ENCODE measurements around the gene SMOC2. TPM values are rescaled to one million over a fixed set of nuclear protein-coding genes. Genes with fewer than 3 reads are reported as not detected.
A peak's percentile ranks its signal among the peaks of the same experiment; 100 is the strongest.
"Not testable (repeated sequence)": the region's sequence is repeated elsewhere in the genome, so short reads cannot be mapped to it uniquely, and the experiment has no call there.

Gene SMOC2
- total RNA-seq, 4 donors from 2014 or later, result 45.8 to 382 (median 160) TPM

DNA sequence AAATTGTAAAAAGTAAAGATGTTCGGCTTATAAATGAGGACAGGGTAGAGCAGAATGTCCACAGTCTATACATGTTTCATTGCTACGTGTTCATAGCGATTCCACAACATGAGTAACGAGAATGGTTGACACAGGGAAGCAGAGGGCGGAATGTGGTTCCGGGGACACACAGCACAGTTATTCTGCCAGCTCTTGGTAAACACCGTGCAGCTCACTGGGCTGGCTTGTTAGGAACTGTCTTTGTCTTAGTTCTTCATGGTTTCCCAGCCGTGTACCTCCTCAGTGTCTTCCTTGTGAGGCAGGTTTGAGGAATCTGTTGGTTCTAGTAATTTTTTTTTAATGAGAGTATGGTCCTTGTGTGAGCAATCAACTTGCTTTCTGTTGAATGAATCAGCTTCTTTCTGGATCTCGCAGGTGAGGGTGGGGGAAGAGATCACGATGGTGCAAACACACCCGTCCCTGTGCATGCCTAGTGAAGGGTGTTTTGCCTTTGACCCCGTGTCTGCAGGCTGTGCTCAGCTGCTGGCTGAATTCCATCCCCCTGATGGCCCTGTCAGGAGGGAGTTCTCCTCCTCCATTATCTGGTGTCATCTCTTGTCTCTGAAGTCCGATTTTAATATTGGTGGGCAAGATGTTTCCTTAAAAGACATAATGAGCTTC, 168.2 kb downstream of the SMOC2 start:
- Histone ChIP-seq H3K4me3 (no peak overlapping the region), H3K27ac (no peak overlapping the region), H3K4me1 (no peaks in the 10 kb centered on the region), H3K9me3 (no peaks in the 10 kb centered on the region), H3K27me3 (no peaks in the 10 kb centered on the region), H3K36me3 (peaks cover 0 to 19% of the 10 kb centered on the region in 2 donors)
- 78 to 81% methylated on average over 10 to 11 of the region's 13 CpGs for WGBS, 2 donors (ENCODE audit: low coverage in 1 of 2)
- ATAC-seq, result no peak
- TF ChIP-seq POLR2AphosphoS5 (IDR thresholded peaks at IDR 0.05), result no peak

GRCh38 chr6:168609914-168610490, 169.0 kb downstream of the SMOC2 start:
- WGBS, 2 donors (ENCODE audit: low coverage in 1 of 2), result 45 to 84% methylated on average over 7 to 8 of the region's 9 CpGs
- no peaks in the 10 kb centered on the region for H3K4me1 ChIP-seq
- TF ChIP-seq POLR2A (IDR thresholded peaks at IDR 0.05) (no peak), POLR2AphosphoS5 (IDR thresholded peaks at IDR 0.05) (peak; percentile 77)
- no peaks in the 10 kb centered on the region for H3K27me3 ChIP-seq
- H3K4me3 ChIP-seq, result no peak overlapping the region
- no peaks in the 10 kb centered on the region for H3K9me3 ChIP-seq
- no peak overlapping the region for H3K27ac ChIP-seq
- H3K36me3 ChIP-seq, result peaks cover 0 to 18% of the 10 kb centered on the region in 2 donors
- ATAC-seq, result no peak

DNA sequence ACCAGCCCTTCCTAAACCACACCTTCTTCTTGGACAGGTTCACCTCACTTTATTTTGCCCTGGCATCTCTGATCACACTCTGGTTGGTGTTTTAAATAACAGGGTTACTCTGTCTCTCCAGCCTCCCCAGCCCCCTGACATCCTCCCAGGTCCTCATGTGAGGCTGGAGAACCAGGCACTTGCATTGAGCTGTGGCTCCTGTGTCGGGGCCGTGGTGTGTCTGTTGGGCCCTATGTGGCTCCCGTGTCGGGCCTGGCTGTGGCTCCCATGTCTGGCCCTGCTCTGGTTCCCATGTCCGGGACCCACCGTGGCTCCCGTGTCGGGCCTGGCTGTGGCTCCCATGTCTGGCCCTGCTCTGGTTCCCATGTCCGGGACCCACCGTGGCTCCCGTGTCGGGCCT, 170.0 kb downstream of the SMOC2 start:
- 100% methylated on average over 1 of the region's 12 CpGs; no CpG with 5 or more reads in 1 of the 2 donors for WGBS, 2 donors (ENCODE audit: low coverage in 1 of 2)
- H3K4me1 ChIP-seq, H3K27me3 ChIP-seq, ATAC-seq, H3K27ac ChIP-seq, H3K9me3 ChIP-seq, H3K4me3 ChIP-seq: not testable (repeated sequence)
- H3K36me3 ChIP-seq, result peaks cover 0 to 18% of the 10 kb centered on the region in 2 donors

DNA sequence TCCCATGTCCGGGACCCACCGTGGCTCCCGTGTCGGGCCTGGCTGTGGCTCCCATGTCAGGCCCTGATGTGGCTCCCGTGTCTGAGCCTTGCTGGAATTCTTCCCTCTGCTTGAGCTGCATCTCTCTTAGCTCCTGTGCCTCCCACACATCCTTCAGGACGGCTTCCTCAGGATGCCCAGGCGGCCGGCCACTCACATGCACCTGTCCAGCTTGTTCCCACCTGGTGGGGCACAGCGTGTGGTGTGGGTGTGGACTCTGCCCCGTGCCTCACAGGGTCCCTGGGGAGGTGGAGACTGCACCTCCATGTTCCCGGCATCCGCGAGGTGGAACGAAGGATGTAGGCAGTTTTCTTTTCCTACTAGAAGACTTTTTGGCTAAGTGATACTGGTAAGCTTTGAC, 170.7 kb downstream of the SMOC2 start:
- Histone ChIP-seq H3K4me1 (peaks cover 0 to 3% (median 0%) of the 10 kb centered on the region in 3 donors), H3K27me3 (no peaks in the 10 kb centered on the region), H3K27ac (no peak overlapping the region), H3K4me3 (no peak overlapping the region), H3K36me3 (peaks cover 0 to 18% of the 10 kb centered on the region in 2 donors), H3K9me3 (no peaks in the 10 kb centered on the region)
- no peak for TF ChIP-seq POLR2AphosphoS5 (IDR thresholded peaks at IDR 0.05)
- no peak for TF ChIP-seq CTCF (IDR thresholded peaks at IDR 0.05)
- TF ChIP-seq POLR2A (IDR thresholded peaks at IDR 0.05), result no peak
- TF ChIP-seq EP300 (IDR thresholded peaks at IDR 0.05), result no peak
- 96 to 100% methylated on average over 1 to 5 of the region's 14 CpGs for whole genome bisulfite sequencing, 2 donors (ENCODE audit: low coverage in 1 of 2)
- no peak for ATAC-seq

- H3K4me1 ChIP-seq, result peaks cover 0 to 12% (median 0%) of the 10 kb centered on the region in 3 donors
- no peak for TF ChIP-seq CTCF (IDR thresholded peaks at IDR 0.05)
- TF ChIP-seq EP300 (IDR thresholded peaks at IDR 0.05), result no peak
- no peak for TF ChIP-seq POLR2AphosphoS5 (IDR thresholded peaks at IDR 0.05)
- TF ChIP-seq POLR2A (IDR thresholded peaks at IDR 0.05), result no peak
- peaks cover 0 to 18% of the 10 kb centered on the region in 2 donors for H3K36me3 ChIP-seq
- no peaks in the 10 kb centered on the region for H3K27me3 ChIP-seq
- no peak overlapping the region for H3K27ac ChIP-seq
- H3K4me3 ChIP-seq, result no peak overlapping the region
- H3K9me3 ChIP-seq, result no peaks in the 10 kb centered on the region
- ATAC-seq, result no peak
- WGBS, 2 donors (ENCODE audit: low coverage in 1 of 2), result 82 to 93% methylated on average over 2 to 4 of the region's 13 CpGs
These were observed 171.6 kb downstream of the SMOC2 start for GRCh38 chr6:168612586-168612985.

DNA sequence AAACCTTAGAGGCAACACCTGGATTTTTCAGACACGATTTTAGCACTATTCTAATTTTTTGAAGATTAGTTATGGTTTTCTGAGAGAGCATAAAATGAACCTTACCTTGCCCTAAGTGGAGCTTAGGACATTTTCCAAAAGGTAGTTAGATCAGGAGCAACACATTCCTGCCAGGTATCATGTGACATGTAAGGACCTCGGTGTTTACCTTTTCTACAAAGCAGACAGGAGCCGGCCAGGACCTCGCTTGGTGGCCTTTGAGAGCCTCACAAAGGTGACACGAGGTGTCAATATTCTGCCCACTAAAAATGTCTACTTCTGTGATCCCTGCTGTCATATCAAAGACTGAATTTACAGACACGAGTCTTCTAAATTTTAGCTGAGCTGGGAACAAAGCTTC, 174.9 kb downstream of the SMOC2 start:
- 94 to 97% methylated on average over 3 to 6 of the region's 6 CpGs for WGBS, 2 donors (ENCODE audit: low coverage in 1 of 2)
- Histone ChIP-seq H3K27me3 (no peaks in the 10 kb centered on the region), H3K9me3 (no peaks in the 10 kb centered on the region), H3K4me1 (peaks cover 0 to 40% (median 0%) of the 10 kb centered on the region in 3 donors), H3K36me3 (peaks cover 0 to 5% of the 10 kb centered on the region in 2 donors), H3K27ac (no peak overlapping the region), H3K4me3 (no peak overlapping the region)
- ATAC-seq, result no peak
- no peak for TF ChIP-seq EP300 (IDR thresholded peaks at IDR 0.05)
